T-cell (primary cell): ENCODE measurements around the gene C1QL1. TPM values are rescaled to one million over a fixed set of nuclear protein-coding genes. Genes with fewer than 3 reads are reported as not detected.

ENCODE experiments used
- ATAC-seq, 4 experiments: fragments of 200-7000 bp in 3 of 4; fragments of 150-1000 bp in 1 of 4; cut with Tn5 transposase; replicated peaks in 1 of 4; 1 replicate in 3 of 4; 2 replicates in 1 of 4; pipeline ENCODE4 v1.10.0; 2021; ENCODE audit warnings: moderate library complexity in 3 of 4, mild to moderate bottlenecking in 2 of 4, moderate number of reproducible peaks in 1 of 4
- CTCF ChIA-PET, 2 donors: fragments of 300-600 bp; sonication (Branson Sonifier 250); formaldehyde crosslinking; loops; one replicate each; lab custom pipeline; 2022; ENCODE audit warnings: antibody characterized with exemption in 2 of 2; lab: Charles Lee
- POLR2A ChIA-PET, 2 donors: fragments of 300-600 bp; sonication (Branson Sonifier 250); formaldehyde crosslinking; loops; one replicate each; lab custom pipeline; 2022; ENCODE audit warnings: antibody characterized with exemption in 2 of 2; lab: Charles Lee
- DNase-seq, 35 experiments: peaks; one replicate each; pipeline versions ENCODE4 v3.0.0 to v3.0.0-alpha.2; 2013 to 2023
- H3K27ac ChIP-seq: one replicate; pipeline ENCODE4 v1.5.1; 2013; ENCODE audit warnings: low read length
- H3K27me3 ChIP-seq, 2 experiments: replicated peaks in 1 of 2; 1 replicate in 1 of 2; 2 replicates in 1 of 2; pipeline versions ENCODE4 v1.6.1 to v1.7.0; 2013; ENCODE audit warnings: low read length in 1 of 2, mixed read lengths in 1 of 2; ENCODE audit not compliant: control insufficient read depth in 2 of 2, insufficient read depth in 2 of 2; ENCODE audit errors: extremely low read depth in 1 of 2
- H3K36me3 ChIP-seq, 2 donors: 1 replicate in 1 of 2; 2 replicates in 1 of 2; pipeline versions ENCODE4 v1.6.1 to v1.7.0; 2013; ENCODE audit warnings: low read length in 1 of 2; ENCODE audit not compliant: control insufficient read depth in 2 of 2, insufficient read depth in 1 of 2; ENCODE audit errors: extremely low read depth in 1 of 2
- H3K4me1 ChIP-seq, 2 experiments: 1 replicate in 1 of 2; 2 replicates in 1 of 2; pipeline versions ENCODE4 v1.6.1 to v1.7.0; 2013; ENCODE audit warnings: low read length in 2 of 2, mixed read lengths in 1 of 2; ENCODE audit not compliant: insufficient read depth in 2 of 2, control insufficient read depth in 1 of 2; ENCODE audit errors: extremely low read depth in 1 of 2
- H3K4me3 ChIP-seq, 2 donors: 1 replicate in 1 of 2; 2 replicates in 1 of 2; pipeline versions ENCODE4 v1.5.1 to v1.7.0; 2013; ENCODE audit warnings: mild to moderate bottlenecking in 2 of 2, low read length in 1 of 2, moderate library complexity in 1 of 2; ENCODE audit not compliant: control insufficient read depth in 1 of 2; ENCODE audit errors: extremely low read depth in 1 of 2
- H3K9me3 ChIP-seq: 2 replicates; pipeline ENCODE4 v1.7.0; 2013
- H3K27ac Mint-ChIP-seq, 2 donors: one replicate each; pipeline ENCODE4 v1.8.0; 2020 to 2021; ENCODE audit warnings: mild to moderate bottlenecking in 2 of 2, mixed read lengths in 2 of 2
- H3K27me3 Mint-ChIP-seq, 2 donors: one replicate each; pipeline ENCODE4 v1.8.0; 2021 to 2022; ENCODE audit warnings: mixed read lengths in 2 of 2
- H3K36me3 Mint-ChIP-seq: one replicate; pipeline ENCODE4 v1.8.0; 2021; ENCODE audit warnings: mixed read lengths
- H3K4me1 Mint-ChIP-seq, 3 donors: one replicate each; pipeline ENCODE4 v1.8.0; 2020 to 2022; ENCODE audit warnings: mixed read lengths in 3 of 3, mild to moderate bottlenecking in 1 of 3
- H3K4me3 Mint-ChIP-seq, 3 donors: one replicate each; pipeline ENCODE4 v1.8.0; 2020 to 2022; ENCODE audit warnings: mild to moderate bottlenecking in 3 of 3, mixed read lengths in 3 of 3, moderate library complexity in 3 of 3
- H3K9me3 Mint-ChIP-seq, 3 donors: one replicate each; pipeline ENCODE4 v1.8.0; 2020 to 2022; ENCODE audit warnings: mixed read lengths in 3 of 3
- WGBS: methylation state at CpG from one replicate; pipeline ENCODE4 v1.1.5; 2013; ENCODE audit warnings: missing lambda C conversion rate; ENCODE audit not compliant: insufficient coverage; 5-methylcytosine and 5-hydroxymethylcytosine counted together
- total RNA-seq, 35 experiments: library from RNA in 6 of 35; stranded (reverse) in 6 of 35; fragments of 120-200 nt in 1 of 35; gene quantifications; one replicate each; pipeline versions ENCODE4 v1.2.1 to v1.2.4 and lab custom pipeline; 2013 to 2026

C1QL1 gene
- total RNA-seq, 5 donors from 2014 or later (not counting 1 experiment from before 2014, with no cell fraction given), result not detected

GRCh38 chr17:44982113-44982702 is 14.1 kb upstream of the C1QL1 start:
- Histone ChIP-seq H3K27me3 (peaks cover 9 to 63% of the 10 kb centered on the region in 2 experiments), H3K27ac (no peak overlapping the region), H3K4me3 (no peak overlapping the region), H3K4me1 (peaks cover 0 to 4% of the 10 kb centered on the region in 2 experiments), H3K36me3 (no peaks in the 10 kb centered on the region), H3K9me3 (no peaks in the 10 kb centered on the region)
- no peak for ATAC-seq
- CTCF ChIA-PET, result no interaction called here
- DNase-seq, result no peak
- Mint-ChIP-seq H3K4me3 (no peak overlapping the region), H3K9me3 (no peaks in the 10 kb centered on the region), H3K27me3 (peaks cover 18 to 43% of the 10 kb centered on the region in 2 donors), H3K4me1 (peaks cover 1 to 3% (median 3%) of the 10 kb centered on the region in 3 donors), H3K36me3 (no peaks in the 10 kb centered on the region), H3K27ac (no peak overlapping the region)
- POLR2A ChIA-PET, result no interaction called here
- 91% methylated on average over 3 of the region's 3 CpGs for WGBS

DNA sequence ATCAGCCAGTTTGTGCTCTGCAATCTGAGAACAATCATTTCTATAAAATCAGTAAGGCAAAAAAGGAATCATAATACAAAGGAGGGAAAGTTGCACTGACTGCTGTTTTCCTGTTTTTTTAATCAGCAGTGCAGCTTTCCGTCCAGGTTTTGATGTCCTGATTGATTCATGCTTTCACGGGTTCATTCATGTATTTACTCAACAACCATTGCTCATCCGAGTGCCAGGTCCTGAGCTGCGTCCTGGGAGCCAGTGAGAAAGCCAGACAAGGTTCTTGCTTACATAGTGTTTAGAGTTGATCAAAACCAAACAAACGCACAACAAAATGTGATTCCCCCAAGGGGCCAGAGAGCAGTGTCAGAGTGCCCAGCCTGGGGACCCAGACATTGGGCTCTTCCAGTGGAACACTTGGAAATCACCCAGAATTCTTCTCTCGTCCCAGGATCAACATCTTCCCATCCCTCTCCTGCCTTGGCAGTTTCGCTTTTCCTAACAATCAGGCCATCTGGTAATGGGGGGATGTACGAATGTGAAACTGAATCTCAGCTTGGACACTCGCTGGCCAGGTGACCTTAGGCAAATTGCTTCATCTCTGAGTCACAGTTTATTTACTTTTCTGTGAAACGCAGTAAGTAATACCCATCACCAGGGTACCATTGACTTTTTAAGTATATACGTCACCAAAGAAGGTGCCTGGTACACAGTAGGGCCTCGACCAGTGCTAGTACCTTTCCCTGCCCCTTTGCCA is 13.3 kb upstream of the C1QL1 start:
- no peaks in the 10 kb centered on the region for H3K9me3 Mint-ChIP-seq
- 27% methylated on average over 2 of the region's 12 CpGs for WGBS
- Histone ChIP-seq H3K4me3 (no peak overlapping the region), H3K9me3 (no peaks in the 10 kb centered on the region), H3K4me1 (no peaks in the 10 kb centered on the region), H3K36me3 (no peaks in the 10 kb centered on the region), H3K27ac (no peak overlapping the region), H3K27me3 (peaks cover 8 to 60% of the 10 kb centered on the region in 2 experiments)
- DNase-seq (no peak), ATAC-seq (no peak)
- H3K36me3 Mint-ChIP-seq, result no peaks in the 10 kb centered on the region
- no peaks in the 10 kb centered on the region for H3K4me1 Mint-ChIP-seq
- ChIA-PET POLR2A (no interaction called here), CTCF (no interaction called here)
- H3K4me3 Mint-ChIP-seq, result no peak overlapping the region
- H3K27me3 Mint-ChIP-seq, result peaks cover 22 to 39% of the 10 kb centered on the region in 2 donors
- H3K27ac Mint-ChIP-seq, result no peak overlapping the region

DNA sequence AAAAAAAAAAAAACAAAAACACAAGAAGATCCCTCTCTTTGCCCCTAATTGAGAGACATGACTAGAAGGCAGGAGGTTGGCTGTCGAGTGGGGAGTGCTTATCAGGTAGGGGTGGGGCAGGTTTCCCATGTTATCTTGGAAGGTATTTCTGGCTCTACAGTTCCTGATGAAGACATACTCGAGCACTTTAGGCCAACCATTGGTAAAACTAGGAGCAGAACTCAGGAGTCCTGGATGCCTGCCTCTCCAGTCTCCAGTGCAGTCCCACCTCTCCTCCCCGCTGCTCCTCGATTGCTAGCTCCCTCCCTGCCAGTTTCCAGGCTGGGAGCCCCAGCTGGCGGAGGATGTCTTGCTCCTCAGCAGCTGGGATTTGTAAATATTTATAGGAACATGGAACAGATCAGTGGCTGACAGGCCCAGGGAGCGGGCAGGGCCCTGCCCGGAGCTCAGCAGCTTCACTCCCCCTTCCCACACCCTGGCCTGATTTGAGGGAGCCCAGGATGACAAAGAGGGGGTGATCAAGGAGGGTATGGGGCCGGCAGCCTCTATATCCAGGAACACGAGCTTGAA is 11.4 kb upstream of the C1QL1 start:
- H3K27ac Mint-ChIP-seq, result no peak overlapping the region
- CTCF ChIA-PET, result no interaction called here
- H3K4me1 Mint-ChIP-seq, result no peaks in the 10 kb centered on the region

GRCh38 chr17:44978807-44979206 is 10.7 kb upstream of the C1QL1 start:
- peaks cover 23 to 37% of the 10 kb centered on the region in 2 donors for H3K27me3 Mint-ChIP-seq
- ATAC-seq, result no peak
- no peaks in the 10 kb centered on the region for H3K36me3 ChIP-seq

More for the DNA sequence above, 11.4 kb upstream of the C1QL1 start:
- Mint-ChIP-seq H3K36me3 (no peaks in the 10 kb centered on the region), H3K4me3 (no peak overlapping the region), H3K27me3 (peaks cover 21 to 37% of the 10 kb centered on the region in 2 donors), H3K9me3 (no peaks in the 10 kb centered on the region)
- no peaks in the 10 kb centered on the region for H3K9me3 ChIP-seq
- no peak overlapping the region for H3K27ac ChIP-seq
- POLR2A ChIA-PET, result no interaction called here
- H3K4me1 ChIP-seq, result no peaks in the 10 kb centered on the region
- H3K4me3 ChIP-seq, result no peak overlapping the region
- no peak for DNase-seq
- WGBS, result 60% methylated on average over 3 of the region's 9 CpGs
- no peaks in the 10 kb centered on the region for H3K36me3 ChIP-seq
- ATAC-seq, result no peak
- H3K27me3 ChIP-seq, result peaks cover 0 to 53% of the 10 kb centered on the region in 2 experiments

GRCh38 chr17:44977814-44978550 is 9.9 kb upstream of the C1QL1 start:
- H3K4me1 ChIP-seq, result no peaks in the 10 kb centered on the region
- H3K36me3 ChIP-seq, result no peaks in the 10 kb centered on the region
- Mint-ChIP-seq H3K36me3 (no peaks in the 10 kb centered on the region), H3K27me3 (peaks cover 25 to 37% of the 10 kb centered on the region in 2 donors), H3K4me3 (no peak overlapping the region), H3K27ac (no peak overlapping the region), H3K4me1 (no peaks in the 10 kb centered on the region), H3K9me3 (no peaks in the 10 kb centered on the region)
- H3K27ac ChIP-seq, result no peak overlapping the region
- DNase-seq (no peak), ATAC-seq (no peak)
- H3K9me3 ChIP-seq, result no peaks in the 10 kb centered on the region
- no peak overlapping the region for H3K4me3 ChIP-seq
- POLR2A ChIA-PET, result no interaction called here
- 70% methylated on average over 2 of the region's 7 CpGs for WGBS
- peaks cover 0 to 50% of the 10 kb centered on the region in 2 experiments for H3K27me3 ChIP-seq
- CTCF ChIA-PET, result no interaction called here

More at GRCh38 chr17:44978807-44979206, 10.7 kb upstream of the C1QL1 start:
- H3K27ac Mint-ChIP-seq, result no peak overlapping the region
- Histone ChIP-seq H3K4me3 (no peak overlapping the region), H3K9me3 (no peaks in the 10 kb centered on the region), H3K4me1 (no peaks in the 10 kb centered on the region), H3K27me3 (peaks cover 0 to 53% of the 10 kb centered on the region in 2 experiments), H3K27ac (no peak overlapping the region)
- no peaks in the 10 kb centered on the region for H3K36me3 Mint-ChIP-seq
- WGBS, result 80% methylated on average over 2 of the region's 5 CpGs
- H3K4me3 Mint-ChIP-seq, result no peak overlapping the region
- DNase-seq, result no peak
- H3K4me1 Mint-ChIP-seq, result no peaks in the 10 kb centered on the region
- ChIA-PET POLR2A (no interaction called here), CTCF (no interaction called here)
- no peaks in the 10 kb centered on the region for H3K9me3 Mint-ChIP-seq

- 70% methylated on average over 2 of the region's 3 CpGs for WGBS
- ATAC-seq (no peak), DNase-seq (no peak)
- H3K4me3 ChIP-seq, result no peak overlapping the region
- Mint-ChIP-seq H3K4me1 (peaks cover 3 to 4% (median 3%) of the 10 kb centered on the region in 3 donors), H3K4me3 (no peak overlapping the region), H3K27me3 (peaks cover 25 to 40% of the 10 kb centered on the region in 2 donors), H3K9me3 (no peaks in the 10 kb centered on the region), H3K36me3 (no peaks in the 10 kb centered on the region), H3K27ac (no peak overlapping the region)
- ChIA-PET CTCF (no interaction called here), POLR2A (interaction anchor here in 1 of 2 donors (0.7 kb wide), 1 partner anchor 9 kb away, joined by 3 read pairs; the partner anchor contains the start of gene C1QL1)
- H3K27ac ChIP-seq, result no peak overlapping the region
- H3K4me1 ChIP-seq, result no peaks in the 10 kb centered on the region
- no peaks in the 10 kb centered on the region for H3K9me3 ChIP-seq
- no peaks in the 10 kb centered on the region for H3K36me3 ChIP-seq
- H3K27me3 ChIP-seq, result peaks cover 0 to 58% of the 10 kb centered on the region in 2 experiments
Measured at GRCh38 chr17:44977065-44977464, 9.0 kb upstream of the C1QL1 start.
